NCI-H226 (cell line): ENCODE data around the gene HERC2.

Experiments used
- DNase-seq: peaks from one replicate; pipeline ENCODE4 v3.0.0-alpha.2; 2015

HERC2 gene

DNA sequence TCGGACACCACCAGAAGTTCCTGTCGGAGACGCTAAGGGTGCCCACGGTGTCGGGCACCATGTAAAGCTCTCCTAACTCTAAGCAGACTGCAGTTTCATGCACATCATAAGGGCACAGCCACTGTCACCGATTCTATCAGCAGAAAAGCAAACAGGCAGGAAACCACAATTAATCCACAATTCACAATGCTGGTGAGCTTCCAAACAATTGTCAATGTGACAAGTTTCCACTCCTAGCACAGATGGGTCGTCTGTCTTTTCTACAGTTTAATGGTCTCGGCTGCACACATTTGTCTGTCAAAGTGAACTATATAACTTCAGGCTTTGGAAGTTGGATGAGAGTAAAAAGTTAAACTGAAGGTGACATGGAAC, 214.1 kb downstream of the HERC2 start:
- DNase-seq = no peak

GRCh38 chr15:28107111-28107903, 214.7 kb downstream of the HERC2 start:
- no peak for DNase-seq

GRCh38 chr15:28106294-28107110, 215.5 kb downstream of the HERC2 start:
- DNase-seq = no peak

DNA sequence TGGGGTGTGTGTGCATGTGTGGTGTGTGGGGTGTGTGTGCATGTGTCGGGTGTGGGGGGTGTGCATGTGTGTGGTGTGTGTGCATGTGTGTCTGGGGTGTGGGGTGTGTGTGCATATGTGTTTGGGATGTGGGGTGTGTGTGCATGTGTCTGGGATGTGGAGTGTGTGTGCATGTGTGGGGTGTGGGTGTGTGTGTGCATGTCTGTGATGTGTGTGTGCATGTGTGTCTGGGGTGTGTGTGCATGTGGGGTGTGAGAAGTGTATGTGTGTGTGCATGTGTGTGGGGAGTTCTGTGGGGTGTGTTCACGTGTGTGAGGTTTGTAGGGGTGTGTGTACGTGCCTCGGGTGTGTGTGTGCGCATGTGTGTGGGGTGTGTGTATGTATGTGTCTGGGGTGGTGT, 216.2 kb downstream of the HERC2 start:
- DNase-seq = no peak

DNA sequence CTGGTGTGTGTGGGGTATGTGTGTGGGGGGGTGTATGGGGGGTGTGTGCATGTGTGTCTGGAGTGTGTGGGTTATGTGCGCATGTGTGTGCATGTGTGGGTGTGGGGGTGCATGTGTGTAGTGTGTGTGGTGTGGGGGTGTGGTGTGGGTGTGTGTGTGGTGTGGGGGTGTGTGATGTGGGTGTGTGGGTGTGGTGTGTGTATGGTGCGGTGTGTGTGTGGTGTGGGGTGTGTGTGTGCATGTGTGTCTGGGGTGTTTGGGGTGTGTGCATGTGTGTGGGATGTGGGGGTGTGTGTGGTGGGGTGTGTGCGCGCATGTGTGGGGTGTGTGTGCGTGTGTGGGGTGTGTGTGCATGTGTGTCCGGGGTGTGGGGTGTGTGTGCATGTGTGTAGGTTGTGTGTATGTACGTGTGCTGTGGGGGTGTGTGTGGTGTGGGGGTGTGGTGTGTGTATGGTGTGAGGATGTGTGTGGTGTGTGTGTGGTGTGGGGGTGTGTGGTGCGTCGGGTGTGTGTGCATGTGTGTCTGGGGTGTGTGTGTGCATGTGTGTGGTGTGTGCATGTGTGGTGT, 216.7 kb downstream of the HERC2 start:
- DNase-seq = no peak

GRCh38 chr15:28104326-28104725, 217.7 kb downstream of the HERC2 start:
- no peak for DNase-seq

GRCh38 chr15:28103831-28104230, 218.1 kb downstream of the HERC2 start:
- no peak for DNase-seq

- no peak for DNase-seq
These were observed 220.0 kb downstream of the HERC2 start for GRCh38 chr15:28101983-28102441.

- DNase-seq = no peak
These were observed 220.8 kb downstream of the HERC2 start for GRCh38 chr15:28101201-28101600.

- no peak for DNase-seq
These were observed 221.3 kb downstream of the HERC2 start for GRCh38 chr15:28100516-28101195.

DNA sequence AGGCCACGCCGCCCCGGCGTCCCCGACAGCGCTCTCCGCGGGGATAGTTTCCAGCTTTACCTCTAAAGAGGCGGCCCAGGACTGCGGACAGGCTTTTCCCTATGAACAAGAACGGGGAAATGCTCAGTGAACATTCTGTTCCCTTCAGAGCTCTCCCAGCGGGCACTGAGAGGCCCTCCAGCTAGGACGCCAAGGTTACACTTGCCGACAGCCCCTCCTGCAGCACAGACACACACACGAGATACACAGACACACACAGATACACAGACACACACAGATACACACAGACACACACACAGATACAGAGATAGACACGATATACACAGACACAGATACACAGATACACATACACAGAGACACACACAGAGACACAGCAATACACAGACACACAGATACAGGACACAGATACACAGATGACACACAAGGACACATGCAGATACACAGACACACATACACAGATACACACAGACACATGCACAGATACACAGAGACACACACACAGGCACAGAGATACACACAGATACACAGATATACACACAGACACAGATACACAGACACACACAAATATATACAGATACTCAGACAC, 222.3 kb downstream of the HERC2 start:
- DNase-seq = no peak

DNA sequence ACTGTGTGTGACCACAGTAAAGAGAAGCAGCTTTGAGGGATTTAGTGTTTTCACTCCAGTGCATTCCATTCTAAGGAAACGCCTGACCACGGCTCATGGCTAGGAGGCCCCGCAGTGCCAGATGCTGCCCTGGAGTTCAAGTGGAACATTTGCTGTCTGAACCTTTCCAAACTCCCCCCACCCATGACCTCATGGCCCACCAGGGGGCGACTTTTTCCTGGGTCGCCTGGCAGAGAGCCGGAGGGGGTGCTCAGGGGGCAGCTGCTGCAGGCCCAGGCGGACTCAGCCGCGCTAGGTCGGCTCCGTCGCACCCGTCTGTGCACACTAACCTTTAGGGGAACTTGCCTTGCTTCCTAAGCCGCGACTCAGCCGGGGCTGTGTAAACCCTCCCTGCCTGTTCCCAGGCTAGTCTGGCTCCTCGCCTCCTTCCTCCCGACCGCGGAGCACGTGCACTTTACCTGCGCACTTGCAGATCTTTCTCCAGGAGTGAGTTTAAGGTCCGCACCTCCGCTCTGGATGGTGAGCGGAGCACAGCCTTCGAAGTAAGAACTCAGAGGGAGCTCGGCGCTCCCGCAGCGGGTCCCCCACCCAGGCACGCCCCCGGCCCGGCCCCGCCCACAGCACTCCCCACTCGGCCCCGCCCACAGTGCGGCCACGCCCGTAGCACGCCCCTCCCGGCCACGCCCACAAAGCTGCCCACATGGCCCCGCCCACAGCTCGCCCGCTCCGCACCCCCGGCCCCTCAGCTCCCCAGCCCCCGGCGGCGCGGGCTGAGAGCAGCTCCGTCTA, 223.0 kb downstream of the HERC2 start, which contains the start of gene OCA2:
Gene OCA2 (minus strand): TSS at position 550 of the 789 bp plus-strand sequence. CDS start 17,441 bp downstream, outside the sequence.
- DNase-seq = no peak

GRCh38 chr15:28098360-28098765, 223.6 kb downstream of the HERC2 start:
- no peak for DNase-seq

DNA sequence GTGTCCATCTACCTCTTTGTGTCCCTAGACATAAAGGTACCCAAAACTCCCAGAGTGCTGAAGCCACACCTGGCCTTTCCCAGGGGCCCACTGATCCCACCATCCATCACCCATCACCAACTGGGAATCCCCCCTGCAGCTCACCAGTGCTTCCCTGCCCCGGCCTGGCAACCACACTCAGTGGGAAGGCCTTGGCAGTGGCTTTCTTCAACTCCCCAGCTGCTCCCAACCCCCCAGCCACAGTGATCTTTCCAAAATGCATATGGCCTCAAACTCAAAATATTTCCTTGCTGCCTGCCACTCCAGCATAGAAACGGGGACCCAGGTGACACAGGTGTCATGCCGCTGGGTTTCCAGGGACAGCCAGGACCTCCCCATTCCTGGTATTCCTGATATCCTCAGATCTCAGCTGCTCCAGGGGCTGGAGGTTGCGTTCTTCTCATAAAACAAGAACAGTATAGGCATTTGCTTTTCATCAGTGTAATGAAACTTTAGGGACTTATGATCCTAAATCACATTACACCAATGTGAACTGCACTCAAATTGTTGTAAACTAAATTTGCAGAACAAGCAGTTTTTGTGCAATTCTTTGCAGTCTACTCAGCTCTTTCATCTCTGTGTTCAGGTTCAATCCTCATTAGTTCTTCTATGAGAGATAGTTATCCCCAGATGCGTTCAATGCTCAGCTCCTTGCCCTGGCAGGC, 224.2 kb downstream of the HERC2 start:
- no peak for DNase-seq

- DNase-seq = no peak
These were observed 225.1 kb downstream of the HERC2 start for GRCh38 chr15:28096670-28097431.

DNA sequence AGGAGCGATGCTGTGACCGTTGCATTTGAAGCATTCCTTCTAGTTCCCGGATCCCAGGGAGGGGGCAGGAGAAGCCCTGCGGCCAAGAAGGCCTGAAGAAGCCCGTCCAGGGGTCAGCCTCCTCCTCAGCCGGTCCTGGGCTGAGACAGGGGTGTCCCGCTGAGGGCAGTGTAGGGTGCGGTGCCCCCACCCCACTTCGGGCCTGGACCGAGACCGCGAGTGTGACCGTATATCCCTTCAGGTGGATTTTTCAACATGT, 225.6 kb downstream of the HERC2 start:
- no peak for DNase-seq

DNA sequence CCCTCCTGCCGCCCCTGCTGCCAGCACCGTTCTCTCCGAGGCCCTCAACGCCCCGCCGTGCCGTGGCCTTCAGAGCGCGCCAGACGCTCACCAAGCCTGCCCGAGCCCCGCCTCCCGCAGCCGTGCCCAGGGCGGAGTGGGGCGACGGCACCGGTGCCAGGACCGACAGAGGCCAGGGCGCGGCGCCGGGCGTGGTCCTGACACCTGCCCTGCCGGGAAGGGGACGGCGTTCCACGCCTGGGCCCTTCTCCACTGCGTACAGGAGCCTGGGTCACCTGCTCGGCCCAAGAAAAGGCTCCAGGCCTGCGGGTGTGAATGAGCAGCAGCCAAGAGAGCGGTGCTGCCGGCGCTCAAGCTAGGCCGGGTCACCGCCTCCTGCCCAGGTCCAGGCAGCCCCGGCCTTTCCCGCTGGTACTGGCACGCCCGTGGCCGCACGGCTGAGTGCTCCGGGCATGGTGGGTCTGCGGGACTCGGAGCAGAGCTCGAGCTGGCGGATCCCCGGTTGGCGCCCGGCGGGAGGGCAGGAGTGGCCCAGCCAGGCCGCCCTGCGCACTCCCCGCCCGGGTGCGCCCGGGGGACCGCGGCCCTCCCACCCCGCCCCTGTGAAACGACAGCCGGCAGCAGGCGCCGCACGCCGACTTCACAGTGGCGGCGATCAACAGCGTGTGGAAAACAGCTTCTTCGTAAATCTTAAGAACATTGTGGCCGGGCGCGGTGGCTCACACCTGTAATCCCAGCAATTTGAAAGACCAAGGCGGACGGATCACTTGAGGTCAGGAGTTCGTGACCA, 227.1 kb downstream of the HERC2 start:
- no peak for DNase-seq

DNA sequence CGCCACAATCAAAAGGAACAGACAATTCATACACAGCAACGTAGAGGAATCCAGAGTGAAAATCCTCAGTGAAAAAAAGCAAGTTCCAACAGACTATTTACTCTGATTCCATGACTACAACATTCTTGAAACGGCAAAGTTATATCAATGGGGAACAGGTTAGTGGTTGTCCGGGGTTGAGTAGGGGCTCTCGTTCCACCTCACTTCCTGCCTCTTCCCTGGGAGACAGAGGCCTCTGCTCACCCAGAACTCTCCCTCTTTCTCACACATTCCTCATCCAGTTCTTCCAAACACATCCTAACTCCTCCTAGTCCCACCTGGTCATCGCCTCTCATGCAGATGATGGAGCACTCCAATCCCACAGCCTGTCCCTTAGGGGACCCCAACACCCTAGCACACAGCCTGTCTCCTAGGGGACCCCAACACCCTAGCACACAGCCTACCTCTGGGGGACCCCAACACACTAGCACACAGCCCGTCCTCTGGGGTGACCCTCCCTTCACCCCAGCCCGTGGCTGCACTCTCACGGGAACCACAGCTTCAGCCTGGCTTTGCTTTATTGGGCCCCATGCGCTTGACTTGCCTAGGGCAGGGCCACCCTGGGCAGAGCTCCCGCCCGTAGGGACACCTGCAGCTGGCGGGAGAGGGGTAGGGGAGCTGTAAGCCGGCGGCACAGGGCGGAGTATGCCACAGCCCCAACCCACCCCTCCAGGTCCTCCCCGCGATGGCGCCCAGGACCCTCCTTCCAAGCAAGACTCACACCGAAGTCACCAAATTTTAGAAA, 228.0 kb downstream of the HERC2 start:
- DNase-seq = no peak

DNA sequence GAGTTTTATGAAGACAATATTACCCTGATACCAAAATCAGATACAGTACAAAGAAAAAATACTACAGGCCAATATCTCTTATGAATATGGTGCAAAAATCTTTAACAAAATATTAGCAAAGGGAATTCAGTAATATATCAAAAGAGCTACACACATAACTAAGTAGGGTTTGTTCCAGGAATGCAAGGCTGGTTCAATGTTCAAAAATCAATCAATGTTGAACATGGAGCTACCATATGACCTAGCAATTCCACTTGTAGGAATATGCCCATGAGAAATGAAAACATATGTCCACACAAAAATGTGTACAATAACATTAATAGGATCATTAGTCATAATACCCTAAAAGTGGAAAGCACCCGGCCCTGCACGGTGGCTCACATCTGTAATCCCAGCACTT, 230.7 kb downstream of the HERC2 start:
- no peak for DNase-seq
